ENCODE measurements around the gene GPRC6A.
A peak's percentile ranks its signal among the peaks of the same experiment; 100 is the strongest.

GPRC6A gene

DNA sequence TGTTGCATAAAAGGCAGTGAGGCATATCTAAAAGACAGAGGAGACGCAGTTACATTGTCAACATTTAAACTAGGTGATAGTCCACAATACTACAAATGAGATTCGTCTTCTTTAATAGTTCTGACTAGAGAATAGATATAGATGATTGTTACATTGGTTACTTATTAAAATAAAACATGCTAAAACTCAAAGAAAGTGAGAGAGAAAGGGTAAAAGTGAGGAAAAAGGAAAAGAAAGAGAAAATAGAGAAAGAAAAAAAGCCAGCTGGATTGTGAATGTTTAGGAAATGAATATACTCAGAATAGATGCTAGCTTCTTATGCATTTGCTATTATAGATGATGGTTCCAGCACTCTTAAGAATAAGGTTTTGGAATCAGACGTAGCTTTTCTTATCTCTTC, 35.7 kb downstream of the GPRC6A start:
- Histone ChIP-seq H3K36me3 (ENCODE audit: control insufficient read depth in 1 of 2, insufficient read depth in 2 of 2, low read length in 2 of 2) (no peaks in the 10 kb centered on the region), H3K27me3 (ENCODE audit: control insufficient read depth in 1 of 2, insufficient read depth in 2 of 2, low read length in 2 of 2) (no peaks in the 10 kb centered on the region), H3K9me3 (ENCODE audit: control insufficient read depth in 1 of 2, low read length in 2 of 2) (no peaks in the 10 kb centered on the region), H3K9ac (ENCODE audit: low read depth in 1 of 2, low read length in 2 of 2) (no peak overlapping the region), H3K4me1 (ENCODE audit: control insufficient read depth in 1 of 2, insufficient read depth in 2 of 2, low read length in 2 of 2) (no peaks in the 10 kb centered on the region), H3K27ac (ENCODE audit: low read depth, low read length) (no peak overlapping the region), H3K4me3 (ENCODE audit: low read depth in 1 of 2, low read length in 2 of 2) (no peak overlapping the region)

- Histone ChIP-seq H3K4me1 (ENCODE audit: control insufficient read depth in 1 of 2, insufficient read depth in 2 of 2, low read length in 2 of 2) (no peaks in the 10 kb centered on the region), H3K36me3 (ENCODE audit: control insufficient read depth in 1 of 2, insufficient read depth in 2 of 2, low read length in 2 of 2) (no peaks in the 10 kb centered on the region), H3K27me3 (ENCODE audit: control insufficient read depth in 1 of 2, insufficient read depth in 2 of 2, low read length in 2 of 2) (no peaks in the 10 kb centered on the region), H3K9ac (ENCODE audit: low read depth in 1 of 2, low read length in 2 of 2) (no peak overlapping the region), H3K27ac (ENCODE audit: low read depth, low read length) (no peak overlapping the region), H3K4me3 (ENCODE audit: low read depth in 1 of 2, low read length in 2 of 2) (no peak overlapping the region), H3K9me3 (ENCODE audit: control insufficient read depth in 1 of 2, low read length in 2 of 2) (no peaks in the 10 kb centered on the region)
Measured at GRCh38 chr6:116783852-116784251, 45.0 kb downstream of the GPRC6A start.

DNA sequence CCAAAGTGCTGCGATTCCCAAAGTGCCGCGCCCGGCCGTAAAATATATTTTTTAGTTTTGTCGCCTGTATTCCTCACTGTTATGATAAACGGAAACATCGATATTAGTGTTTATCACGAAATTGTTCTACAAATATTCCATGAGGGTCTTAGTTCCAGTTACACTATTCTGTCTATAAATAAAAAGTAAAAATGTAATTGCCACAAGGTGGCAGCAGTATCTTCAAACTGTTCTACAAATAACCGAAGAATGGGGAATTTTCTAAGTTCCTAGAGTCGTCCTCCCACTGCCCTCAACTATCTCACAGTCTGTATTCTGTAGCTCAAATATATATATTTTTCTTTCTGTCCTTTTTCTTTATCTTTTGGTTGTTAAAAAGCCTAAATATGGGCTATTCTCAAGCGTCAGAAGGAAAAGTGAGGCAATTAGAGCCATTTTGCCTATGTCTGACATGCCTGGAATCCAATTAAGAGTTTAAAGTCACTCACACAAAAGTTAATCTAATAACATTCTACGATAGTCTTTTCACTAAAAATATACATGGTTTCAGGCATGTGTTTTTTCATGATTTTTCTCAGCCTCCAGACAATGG, 49.2 kb downstream of the GPRC6A start:
- H3K27me3 ChIP-seq (ENCODE audit: control insufficient read depth in 1 of 2, insufficient read depth in 2 of 2, low read length in 2 of 2), result no peaks in the 10 kb centered on the region
- no peak overlapping the region for H3K9ac ChIP-seq (ENCODE audit: low read depth in 1 of 2, low read length in 2 of 2)
- H3K4me1 ChIP-seq (ENCODE audit: control insufficient read depth in 1 of 2, insufficient read depth in 2 of 2, low read length in 2 of 2), result no peaks in the 10 kb centered on the region
- no peaks in the 10 kb centered on the region for H3K36me3 ChIP-seq (ENCODE audit: control insufficient read depth in 1 of 2, insufficient read depth in 2 of 2, low read length in 2 of 2)
- H3K4me3 ChIP-seq (ENCODE audit: low read depth in 1 of 2, low read length in 2 of 2), result peak overlapping the region in 1 of 2 donors; percentile 29
- H3K27ac ChIP-seq (ENCODE audit: low read depth, low read length), result no peak overlapping the region
- H3K9me3 ChIP-seq (ENCODE audit: control insufficient read depth in 1 of 2, low read length in 2 of 2), result no peaks in the 10 kb centered on the region

DNA sequence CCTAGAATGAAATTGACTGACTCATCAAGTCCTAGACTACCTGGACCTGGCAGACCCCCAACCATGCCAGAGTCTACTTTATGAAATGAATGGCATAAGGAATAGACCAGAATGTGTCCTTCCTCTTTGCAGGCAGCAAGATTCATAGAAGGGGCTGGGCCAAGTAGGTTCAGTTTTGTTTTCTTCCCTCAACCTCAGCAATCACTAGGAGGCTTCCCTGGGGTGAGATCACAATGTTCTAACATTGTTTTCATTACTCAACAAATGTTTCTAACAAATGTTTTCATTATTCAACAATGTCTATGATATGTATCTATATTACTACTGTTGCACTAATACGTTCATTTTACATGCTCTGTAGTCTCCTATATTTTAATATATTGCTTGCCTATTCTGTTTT, 55.0 kb downstream of the GPRC6A start:
- Histone ChIP-seq H3K36me3 (ENCODE audit: control insufficient read depth in 1 of 2, insufficient read depth in 2 of 2, low read length in 2 of 2) (no peaks in the 10 kb centered on the region), H3K27me3 (ENCODE audit: control insufficient read depth in 1 of 2, insufficient read depth in 2 of 2, low read length in 2 of 2) (no peaks in the 10 kb centered on the region), H3K9ac (ENCODE audit: low read depth in 1 of 2, low read length in 2 of 2) (no peak overlapping the region), H3K4me3 (ENCODE audit: low read depth in 1 of 2, low read length in 2 of 2) (no peak overlapping the region), H3K4me1 (ENCODE audit: control insufficient read depth in 1 of 2, insufficient read depth in 2 of 2, low read length in 2 of 2) (no peaks in the 10 kb centered on the region), H3K27ac (ENCODE audit: low read depth, low read length) (no peak overlapping the region), H3K9me3 (ENCODE audit: control insufficient read depth in 1 of 2, low read length in 2 of 2) (no peaks in the 10 kb centered on the region)

DNA sequence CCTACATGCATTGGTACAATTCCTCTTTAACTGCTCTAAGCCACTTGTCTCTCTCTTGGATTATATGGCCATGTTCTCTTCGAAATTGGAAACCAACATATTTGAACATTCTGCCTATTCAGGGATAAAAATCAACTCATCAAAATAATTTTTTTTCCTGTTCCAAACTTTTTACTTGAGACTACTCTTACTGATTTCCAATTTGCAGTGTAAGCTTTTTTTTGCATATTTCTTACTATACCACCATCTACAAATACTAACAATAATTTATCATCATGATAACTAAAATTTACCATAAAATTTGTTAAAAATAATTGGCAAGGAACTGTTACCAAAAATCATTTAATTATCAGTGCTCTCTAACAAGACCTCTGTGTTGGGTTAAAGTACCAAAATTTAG, 56.4 kb downstream of the GPRC6A start:
- Histone ChIP-seq H3K27me3 (ENCODE audit: control insufficient read depth in 1 of 2, insufficient read depth in 2 of 2, low read length in 2 of 2) (peaks cover 0 to 3% of the 10 kb centered on the region in 2 donors), H3K27ac (ENCODE audit: low read depth, low read length) (no peak overlapping the region), H3K9ac (ENCODE audit: low read depth in 1 of 2, low read length in 2 of 2) (no peak overlapping the region), H3K4me1 (ENCODE audit: control insufficient read depth in 1 of 2, insufficient read depth in 2 of 2, low read length in 2 of 2) (no peaks in the 10 kb centered on the region), H3K9me3 (ENCODE audit: control insufficient read depth in 1 of 2, low read length in 2 of 2) (no peaks in the 10 kb centered on the region), H3K4me3 (ENCODE audit: low read depth in 1 of 2, low read length in 2 of 2) (no peak overlapping the region), H3K36me3 (ENCODE audit: control insufficient read depth in 1 of 2, insufficient read depth in 2 of 2, low read length in 2 of 2) (no peaks in the 10 kb centered on the region)

DNA sequence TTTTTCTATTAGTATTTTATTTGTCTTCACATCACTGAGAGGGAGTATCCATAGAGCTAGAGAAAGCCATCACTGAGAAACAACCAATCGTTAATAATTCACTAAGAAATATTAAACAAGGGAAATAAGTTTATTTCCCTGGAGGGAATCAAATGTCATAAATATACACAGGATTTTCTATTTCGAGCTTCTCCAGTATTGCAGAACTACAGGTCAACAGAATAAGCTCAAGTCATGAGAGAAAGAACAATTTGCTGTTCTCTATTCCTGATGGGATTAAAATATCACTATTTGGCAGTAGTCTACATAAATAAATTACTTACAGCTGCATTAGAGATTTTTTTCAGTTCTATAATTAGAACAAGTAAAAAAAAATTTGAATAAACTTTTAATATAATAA, 61.2 kb downstream of the GPRC6A start:
- peaks cover 30 to 40% of the 10 kb centered on the region in 2 donors for H3K27me3 ChIP-seq (ENCODE audit: control insufficient read depth in 1 of 2, insufficient read depth in 2 of 2, low read length in 2 of 2)
- no peaks in the 10 kb centered on the region for H3K36me3 ChIP-seq (ENCODE audit: control insufficient read depth in 1 of 2, insufficient read depth in 2 of 2, low read length in 2 of 2)
- no peak overlapping the region for H3K4me3 ChIP-seq (ENCODE audit: low read depth in 1 of 2, low read length in 2 of 2)
- H3K9me3 ChIP-seq (ENCODE audit: control insufficient read depth in 1 of 2, low read length in 2 of 2), result no peaks in the 10 kb centered on the region
- no peak overlapping the region for H3K9ac ChIP-seq (ENCODE audit: low read depth in 1 of 2, low read length in 2 of 2)
- no peaks in the 10 kb centered on the region for H3K4me1 ChIP-seq (ENCODE audit: control insufficient read depth in 1 of 2, insufficient read depth in 2 of 2, low read length in 2 of 2)
- H3K27ac ChIP-seq (ENCODE audit: low read depth, low read length), result no peak overlapping the region

- Histone ChIP-seq H3K27me3 (ENCODE audit: control insufficient read depth in 1 of 2, insufficient read depth in 2 of 2, low read length in 2 of 2) (peaks cover 30 to 44% of the 10 kb centered on the region in 2 donors), H3K9ac (ENCODE audit: low read depth in 1 of 2, low read length in 2 of 2) (no peak overlapping the region), H3K9me3 (ENCODE audit: control insufficient read depth in 1 of 2, low read length in 2 of 2) (no peaks in the 10 kb centered on the region), H3K36me3 (ENCODE audit: control insufficient read depth in 1 of 2, insufficient read depth in 2 of 2, low read length in 2 of 2) (no peaks in the 10 kb centered on the region), H3K4me1 (ENCODE audit: control insufficient read depth in 1 of 2, insufficient read depth in 2 of 2, low read length in 2 of 2) (no peaks in the 10 kb centered on the region), H3K27ac (ENCODE audit: low read depth, low read length) (no peak overlapping the region), H3K4me3 (ENCODE audit: low read depth in 1 of 2, low read length in 2 of 2) (no peak overlapping the region)
Measured at GRCh38 chr6:116766506-116767176, 62.2 kb downstream of the GPRC6A start.

GRCh38 chr6:116764961-116765841, 63.7 kb downstream of the GPRC6A start, which contains the start of gene FAM162B:
TSS of gene FAM162B (minus strand) at chr6:116765719. CDS start at chr6:116765576, 143 bp downstream.
- Histone ChIP-seq H3K9me3 (ENCODE audit: control insufficient read depth in 1 of 2, low read length in 2 of 2) (no peaks in the 10 kb centered on the region), H3K27me3 (ENCODE audit: control insufficient read depth in 1 of 2, insufficient read depth in 2 of 2, low read length in 2 of 2) (peaks cover 30 to 44% of the 10 kb centered on the region in 2 donors), H3K4me3 (ENCODE audit: low read depth in 1 of 2, low read length in 2 of 2) (peak within 1 kb of the TSS; percentile 50 to 62), H3K9ac (ENCODE audit: low read depth in 1 of 2, low read length in 2 of 2) (no peak within 1 kb of the TSS), H3K27ac (ENCODE audit: low read depth, low read length) (no peak within 1 kb of the TSS), H3K4me1 (ENCODE audit: control insufficient read depth in 1 of 2, insufficient read depth in 2 of 2, low read length in 2 of 2) (no peaks in the 10 kb centered on the region), H3K36me3 (ENCODE audit: control insufficient read depth in 1 of 2, insufficient read depth in 2 of 2, low read length in 2 of 2) (no peaks in the 10 kb centered on the region)

DNA sequence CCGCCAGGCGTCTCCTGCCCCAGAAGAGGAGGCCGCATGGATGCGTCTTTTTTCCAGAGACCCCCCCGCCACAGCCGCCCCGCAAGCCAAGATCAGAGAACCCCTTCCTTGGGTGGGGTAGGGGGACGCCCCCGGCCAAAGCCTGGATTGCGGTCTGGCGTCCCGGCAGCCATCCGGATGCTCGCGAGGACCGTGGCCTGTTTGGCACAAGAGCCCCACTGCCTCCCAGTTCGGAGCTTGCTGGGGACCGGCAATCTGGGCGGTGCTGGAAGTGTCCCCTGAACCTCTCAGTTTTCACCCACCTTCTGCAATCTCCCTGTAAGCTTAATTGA, 64.3 kb downstream of the GPRC6A start:
- Histone ChIP-seq H3K9ac (ENCODE audit: low read depth in 1 of 2, low read length in 2 of 2) (no peak overlapping the region), H3K27me3 (ENCODE audit: control insufficient read depth in 1 of 2, insufficient read depth in 2 of 2, low read length in 2 of 2) (peaks cover 30 to 44% of the 10 kb centered on the region in 2 donors), H3K36me3 (ENCODE audit: control insufficient read depth in 1 of 2, insufficient read depth in 2 of 2, low read length in 2 of 2) (no peaks in the 10 kb centered on the region), H3K4me1 (ENCODE audit: control insufficient read depth in 1 of 2, insufficient read depth in 2 of 2, low read length in 2 of 2) (no peaks in the 10 kb centered on the region), H3K9me3 (ENCODE audit: control insufficient read depth in 1 of 2, low read length in 2 of 2) (no peaks in the 10 kb centered on the region), H3K4me3 (ENCODE audit: low read depth in 1 of 2, low read length in 2 of 2) (peak overlapping the region; percentile 50 to 62), H3K27ac (ENCODE audit: low read depth, low read length) (no peak overlapping the region)
